Mesenchymal stem cell (in vitro differentiated cells and primary cell): Measurements from ENCODE around the gene PSEN1. TPM values are rescaled to one million over a fixed set of nuclear protein-coding genes. Genes with fewer than 3 reads are reported as not detected.

ENCODE experiments used
- DNase-seq: peaks from one replicate; pipeline ENCODE4 v3.0.0-alpha.2; 2013
- H2AFZ ChIP-seq: one replicate; pipeline ENCODE4 v1.6.1; 2013; ENCODE audit warnings: low read depth, mild to moderate bottlenecking, control low read depth, inconsistent platforms, low read length, moderate library complexity
- H2AK5ac ChIP-seq: 2 replicates; pipeline ENCODE4 v1.6.1; 2013; ENCODE audit warnings: low read length, moderate library complexity, mild to moderate bottlenecking, inconsistent platforms; ENCODE audit not compliant: severe bottlenecking
- H2BK120ac ChIP-seq: one replicate; pipeline ENCODE4 v1.6.1; 2013; ENCODE audit warnings: low read depth, mild to moderate bottlenecking, inconsistent platforms, low read length, moderate library complexity
- H2BK12ac ChIP-seq, 2 experiments: one replicate each; pipeline ENCODE4 v1.6.1; 2013; ENCODE audit warnings: inconsistent platforms in 2 of 2, low read length in 2 of 2, mild to moderate bottlenecking in 2 of 2, moderate library complexity in 2 of 2, control low read depth in 1 of 2
- H2BK15ac ChIP-seq: one replicate; pipeline ENCODE4 v1.6.1; 2013; ENCODE audit warnings: mild to moderate bottlenecking, low read depth, inconsistent platforms; ENCODE audit not compliant: poor library complexity, severe bottlenecking
- H2BK5ac ChIP-seq: 2 replicates; pipeline ENCODE4 v1.6.1; 2013; ENCODE audit warnings: low read depth, mild to moderate bottlenecking, low read length, control low read depth, inconsistent platforms; ENCODE audit not compliant: poor library complexity, severe bottlenecking
- H3K14ac ChIP-seq, 2 experiments: one replicate each; pipeline ENCODE4 v1.6.1; 2013; ENCODE audit warnings: inconsistent platforms in 2 of 2, low read length in 2 of 2, control low read depth in 1 of 2, mild to moderate bottlenecking in 1 of 2, moderate library complexity in 1 of 2
- H3K18ac ChIP-seq, 2 experiments: one replicate each; pipeline ENCODE4 v1.6.1; 2013; ENCODE audit warnings: inconsistent platforms in 2 of 2, low read length in 2 of 2, control low read depth in 1 of 2, low read depth in 1 of 2, mild to moderate bottlenecking in 1 of 2
- H3K23ac ChIP-seq, 2 experiments: one replicate each; pipeline ENCODE4 v1.6.1; 2013; ENCODE audit warnings: inconsistent platforms in 2 of 2, low read length in 2 of 2, mild to moderate bottlenecking in 2 of 2, moderate library complexity in 2 of 2, control low read depth in 1 of 2
- H3K27ac ChIP-seq: 2 replicates; pipeline ENCODE4 v1.5.1; 2013; ENCODE audit warnings: mild to moderate bottlenecking, moderate library complexity, low read length, control low read depth, inconsistent platforms; ENCODE audit not compliant: poor library complexity, severe bottlenecking
- H3K27me3 ChIP-seq, 2 experiments: 2 replicates each; pipeline versions ENCODE4 v1.6.1 to v1.7.0; 2013; ENCODE audit warnings: low read length in 2 of 2, mild to moderate bottlenecking in 2 of 2, moderate library complexity in 2 of 2, control low read depth in 1 of 2, inconsistent platforms in 1 of 2; ENCODE audit not compliant: control insufficient read depth in 1 of 2, insufficient read depth in 1 of 2
- H3K36me3 ChIP-seq, 2 experiments: 2 replicates each; pipeline versions ENCODE4 v1.6.1 to v1.7.0; 2013; ENCODE audit warnings: low read length in 2 of 2, control low read depth in 1 of 2, inconsistent platforms in 1 of 2, low read depth in 1 of 2, mild to moderate bottlenecking in 1 of 2; ENCODE audit not compliant: insufficient read depth in 2 of 2, control insufficient read depth in 1 of 2
- H3K4ac ChIP-seq, 2 experiments: one replicate each; pipeline ENCODE4 v1.6.1; 2013; ENCODE audit warnings: inconsistent platforms in 2 of 2, low read length in 2 of 2, mild to moderate bottlenecking in 2 of 2, moderate library complexity in 2 of 2, control low read depth in 1 of 2, low read depth in 1 of 2
- H3K4me1 ChIP-seq: 2 replicates; pipeline ENCODE4 v1.6.1; 2013; ENCODE audit warnings: low read depth, low read length, control low read depth; ENCODE audit not compliant: control insufficient read depth, insufficient read depth
- H3K4me2 ChIP-seq: 2 replicates; pipeline ENCODE4 v1.6.1; 2013; ENCODE audit warnings: low read length, mild to moderate bottlenecking, inconsistent platforms; ENCODE audit not compliant: poor library complexity, severe bottlenecking
- H3K4me3 ChIP-seq, 2 experiments: 2 replicates each; pipeline versions ENCODE4 v1.5.1 to v1.7.0; 2013; ENCODE audit warnings: low read length in 2 of 2, mild to moderate bottlenecking in 2 of 2, control low read depth in 1 of 2, low read depth in 1 of 2; ENCODE audit not compliant: insufficient read depth in 1 of 2
- H3K79me1 ChIP-seq: replicated peaks from 2 replicates; pipeline ENCODE4 v1.6.1; 2013; ENCODE audit warnings: mild to moderate bottlenecking, control low read depth, low read length, inconsistent platforms; ENCODE audit not compliant: poor library complexity, severe bottlenecking
- H3K9ac ChIP-seq: 2 replicates; pipeline ENCODE4 v1.7.0; 2013; ENCODE audit warnings: mild to moderate bottlenecking, low read length, moderate library complexity
- H3K9me3 ChIP-seq: 2 replicates; pipeline ENCODE4 v1.7.0; 2013; ENCODE audit warnings: mild to moderate bottlenecking, low read length; ENCODE audit not compliant: control insufficient read depth
- H4K8ac ChIP-seq: one replicate; pipeline ENCODE4 v1.6.1; 2013; ENCODE audit warnings: inconsistent platforms, mild to moderate bottlenecking, low read length, moderate library complexity
- H4K91ac ChIP-seq: one replicate; pipeline ENCODE4 v1.6.1; 2013; ENCODE audit warnings: mild to moderate bottlenecking, low read length, inconsistent platforms
- WGBS: methylation state at CpG from one replicate; pipeline ENCODE4 v1.1.7; 2013; ENCODE audit warnings: mixed read lengths; 5-methylcytosine and 5-hydroxymethylcytosine counted together
- polyA plus RNA-seq, 2 experiments: library from polyadenylated mRNA; stranded (reverse); fragments of 200-250 nt; gene quantifications; one replicate each; pipeline ENCODE4 v1.2.3, GENCODE V29; 2013

Gene PSEN1
- 50.3 TPM for polyA plus RNA-seq (2013, experiment 1 of 2)
- 52.0 TPM for polyA plus RNA-seq (2013, experiment 2 of 2)

- no peaks in the 10 kb centered on the region for H3K27me3 ChIP-seq
- peak within 1 kb of the TSS; percentile 61 to 69 for H3K18ac ChIP-seq
- H2AFZ ChIP-seq = peak within 1 kb of the TSS; percentile 70
- peak within 1 kb of the TSS; percentile 90 for H3K4me2 ChIP-seq
- H3K4ac ChIP-seq = peak within 1 kb of the TSS in 1 of 2 experiments; percentile 82
- H3K79me1 ChIP-seq = peaks cover 5% of the 10 kb centered on the region
- H3K9me3 ChIP-seq = no peaks in the 10 kb centered on the region
- H2BK120ac ChIP-seq = peak within 1 kb of the TSS; percentile 90
- H3K4me1 ChIP-seq = peaks cover 8% of the 10 kb centered on the region
- peak within 1 kb of the TSS; percentile 94 for H3K9ac ChIP-seq
- H3K23ac ChIP-seq = peak within 1 kb of the TSS in 1 of 2 experiments; percentile 59
- no peaks in the 10 kb centered on the region for H3K36me3 ChIP-seq
- H2BK12ac ChIP-seq = no peak within 1 kb of the TSS
- peak within 1 kb of the TSS; percentile 85 to 98 for H3K4me3 ChIP-seq
- H3K14ac ChIP-seq = peak within 1 kb of the TSS in 1 of 2 experiments; percentile 86
- peak within 1 kb of the TSS; percentile 26 for H2AK5ac ChIP-seq
- peak; percentile 94 for DNase-seq
- peak within 1 kb of the TSS; percentile 93 for H4K8ac ChIP-seq
- peak within 1 kb of the TSS; percentile 66 for H4K91ac ChIP-seq
- WGBS = under 1% methylated on average over 66 of the region's 71 CpGs
- no peak within 1 kb of the TSS for H2BK5ac ChIP-seq
- H2BK15ac ChIP-seq = peak within 1 kb of the TSS; percentile 86
- peak within 1 kb of the TSS; percentile 61 for H3K27ac ChIP-seq
Observed at GRCh38 chr14:73136387-73137225, at the start of gene PSEN1. Gene PSEN1 (plus strand): TSS chr14:73136507. CDS start chr14:73148020, 11,513 bp downstream.

- no peak overlapping the region for H3K9ac ChIP-seq
- no peak overlapping the region for H3K27ac ChIP-seq
- H3K4me3 ChIP-seq = no peak overlapping the region
- H3K14ac ChIP-seq = no peak overlapping the region
- no peak overlapping the region for H4K8ac ChIP-seq
- no peak overlapping the region for H2BK15ac ChIP-seq
- no peaks in the 10 kb centered on the region for H3K4me1 ChIP-seq
- H2AFZ ChIP-seq = no peak overlapping the region
- peaks cover 34 to 70% of the 10 kb centered on the region in 2 experiments for H3K36me3 ChIP-seq
- H2AK5ac ChIP-seq = no peak overlapping the region
- H3K9me3 ChIP-seq = no peaks in the 10 kb centered on the region
- H3K4me2 ChIP-seq = no peak overlapping the region
- no peak overlapping the region for H2BK120ac ChIP-seq
- WGBS = 100% methylated on average over 1 of the region's 2 CpGs
- no peak overlapping the region for H4K91ac ChIP-seq
- H2BK12ac ChIP-seq = no peak overlapping the region
- no peak overlapping the region for H3K23ac ChIP-seq
- peaks cover 8% of the 10 kb centered on the region for H3K79me1 ChIP-seq
- no peak overlapping the region for H2BK5ac ChIP-seq
- H3K4ac ChIP-seq = no peak overlapping the region
- no peaks in the 10 kb centered on the region for H3K27me3 ChIP-seq
- no peak overlapping the region for H3K18ac ChIP-seq
- DNase-seq = no peak
Observed at GRCh38 chr14:73091044-73091443, 45.3 kb upstream of the PSEN1 start.

GRCh38 chr14:73097421-73097820 lies 38.9 kb upstream of the PSEN1 start:
- WGBS = 99% methylated on average over 11 of the region's 11 CpGs
- no peak overlapping the region for H2BK5ac ChIP-seq
- H2BK15ac ChIP-seq = no peak overlapping the region
- DNase-seq = no peak
- no peak overlapping the region for H3K27ac ChIP-seq
- H3K14ac ChIP-seq = no peak overlapping the region
- no peaks in the 10 kb centered on the region for H3K4me1 ChIP-seq
- no peak overlapping the region for H4K91ac ChIP-seq
- H3K79me1 ChIP-seq = peaks cover 13% of the 10 kb centered on the region
- H3K27me3 ChIP-seq = no peaks in the 10 kb centered on the region
- no peak overlapping the region for H3K9ac ChIP-seq
- H2AFZ ChIP-seq = no peak overlapping the region
- H3K36me3 ChIP-seq = peaks cover 22 to 77% of the 10 kb centered on the region in 2 experiments
- no peak overlapping the region for H4K8ac ChIP-seq
- H3K18ac ChIP-seq = no peak overlapping the region
- H2BK12ac ChIP-seq = no peak overlapping the region
- H2AK5ac ChIP-seq = no peak overlapping the region
- H3K4ac ChIP-seq = no peak overlapping the region
- H3K4me2 ChIP-seq = no peak overlapping the region
- H3K4me3 ChIP-seq = no peak overlapping the region
- H3K23ac ChIP-seq = no peak overlapping the region
- no peak overlapping the region for H2BK120ac ChIP-seq
- no peaks in the 10 kb centered on the region for H3K9me3 ChIP-seq

- Histone ChIP-seq H3K4me2 (no peak overlapping the region), H3K27me3 (no peaks in the 10 kb centered on the region), H2BK120ac (no peak overlapping the region), H2BK5ac (no peak overlapping the region), H2AFZ (no peak overlapping the region), H3K23ac (no peak overlapping the region), H3K27ac (no peak overlapping the region), H3K18ac (no peak overlapping the region), H3K79me1 (peaks cover 19% of the 10 kb centered on the region), H2BK15ac (no peak overlapping the region), H4K91ac (no peak overlapping the region), H2AK5ac (no peak overlapping the region), H2BK12ac (no peak overlapping the region), H3K4me3 (no peak overlapping the region), H3K9ac (no peak overlapping the region), H3K36me3 (peaks cover 24 to 96% of the 10 kb centered on the region in 2 experiments), H3K4ac (no peak overlapping the region), H4K8ac (no peak overlapping the region), H3K4me1 (no peaks in the 10 kb centered on the region), H3K14ac (no peak overlapping the region), H3K9me3 (no peaks in the 10 kb centered on the region)
- no peak for DNase-seq
- 99% methylated on average over 3 of the region's 4 CpGs for WGBS
Observed at GRCh38 chr14:73100334-73100733, 36.0 kb upstream of the PSEN1 start.
